ENCODE results near the gene OAS2.
A peak's percentile ranks its signal among the peaks of the same experiment; 100 is the strongest.

OAS2 gene

GRCh38 chr12:113019025-113019424 lies 40.7 kb downstream of the OAS2 start:
- TF ChIP-seq CTCF (IDR thresholded peaks at IDR 0.05; ENCODE audit: low read depth, low read length) = no peak
- DNase-seq (ENCODE audit: extremely low read depth, low read depth) = no peak

GRCh38 chr12:113021500-113021899 lies 43.2 kb downstream of the OAS2 start:
- no peak for TF ChIP-seq CTCF (IDR thresholded peaks at IDR 0.05; ENCODE audit: low read depth, low read length)
- DNase-seq (ENCODE audit: extremely low read depth, low read depth) = no peak

- DNase-seq (ENCODE audit: extremely low read depth, low read depth) = no peak
- TF ChIP-seq CTCF (IDR thresholded peaks at IDR 0.05; ENCODE audit: low read depth, low read length) = no peak
These were observed 44.4 kb downstream of the OAS2 start for GRCh38 chr12:113022563-113023297.

- DNase-seq (ENCODE audit: extremely low read depth, low read depth) = no peak
- no peak for TF ChIP-seq CTCF (IDR thresholded peaks at IDR 0.05; ENCODE audit: low read depth, low read length)
These were observed 49.4 kb downstream of the OAS2 start for GRCh38 chr12:113027726-113028125.

GRCh38 chr12:113030875-113031525 lies 52.7 kb downstream of the OAS2 start:
- DNase-seq (ENCODE audit: extremely low read depth, low read depth) = peak; percentile 34
- peak; percentile 72 for TF ChIP-seq CTCF (IDR thresholded peaks at IDR 0.05; ENCODE audit: low read depth, low read length)

- no peak for DNase-seq (ENCODE audit: extremely low read depth, low read depth)
- no peak for TF ChIP-seq CTCF (IDR thresholded peaks at IDR 0.05; ENCODE audit: low read depth, low read length)
These were observed 61.7 kb downstream of the OAS2 start for GRCh38 chr12:113039911-113040445.

- peak; percentile 31 for DNase-seq (ENCODE audit: extremely low read depth, low read depth)
- no peak for TF ChIP-seq CTCF (IDR thresholded peaks at IDR 0.05; ENCODE audit: low read depth, low read length)
These were observed 62.4 kb downstream of the OAS2 start for GRCh38 chr12:113040722-113041171.

All from AG09319 (cell line).